NCI-H2196 (cell line): ENCODE results near the gene GRIA2.
A peak's percentile ranks its signal among the peaks of the same experiment; 100 is the strongest.
"Not testable (repeated sequence)": the region's sequence is repeated elsewhere in the genome, so short reads cannot be mapped to it uniquely, and the experiment has no call there.

Source experiments
- DNase-seq: peaks from one replicate; lab custom pipeline; 2025; ENCODE audit not compliant: unreplicated experiment; lab: John Stamatoyannopoulos, UW

The GRIA2 gene

DNA sequence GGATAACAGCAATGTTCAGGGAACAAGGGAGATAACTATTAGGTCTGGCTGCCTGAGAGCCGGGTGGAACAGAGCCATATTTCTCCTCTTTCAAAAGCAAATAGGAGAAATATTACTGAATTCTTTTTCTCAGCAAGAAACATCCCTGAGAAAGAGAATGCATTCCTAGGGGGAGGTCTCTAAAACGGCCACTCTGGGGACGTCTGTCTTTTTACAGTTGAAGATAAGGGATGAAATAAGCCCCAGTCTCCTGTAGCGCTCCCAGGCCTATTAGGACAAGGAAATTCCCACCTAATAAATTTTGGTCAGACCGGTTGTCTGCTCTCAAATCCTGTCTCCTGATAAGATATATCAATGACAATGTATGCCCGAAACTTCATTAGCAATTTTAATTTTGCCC is 37.6 kb downstream of the GRIA2 start:
- DNase-seq, result not testable (repeated sequence)

DNA sequence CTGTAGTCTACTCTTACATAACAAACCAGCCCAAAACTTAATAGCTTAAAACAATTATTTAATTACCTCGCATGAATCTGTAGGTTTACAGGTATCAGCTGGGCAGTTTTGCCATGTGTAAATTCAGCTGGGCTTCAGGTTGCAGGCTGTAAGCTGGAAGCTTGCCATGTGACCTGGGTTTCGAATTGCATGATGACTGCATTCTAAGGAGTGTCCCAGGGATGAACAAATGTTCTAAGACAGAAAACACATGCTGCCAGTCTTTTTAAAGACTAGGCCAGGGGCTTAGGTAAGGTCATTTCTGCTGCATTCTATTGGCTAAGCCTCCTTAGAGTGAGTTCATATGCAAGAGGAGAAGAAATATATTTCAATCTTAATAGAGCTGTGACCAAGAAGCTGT is 44.8 kb downstream of the GRIA2 start:
- peak; percentile 60 for DNase-seq

DNA sequence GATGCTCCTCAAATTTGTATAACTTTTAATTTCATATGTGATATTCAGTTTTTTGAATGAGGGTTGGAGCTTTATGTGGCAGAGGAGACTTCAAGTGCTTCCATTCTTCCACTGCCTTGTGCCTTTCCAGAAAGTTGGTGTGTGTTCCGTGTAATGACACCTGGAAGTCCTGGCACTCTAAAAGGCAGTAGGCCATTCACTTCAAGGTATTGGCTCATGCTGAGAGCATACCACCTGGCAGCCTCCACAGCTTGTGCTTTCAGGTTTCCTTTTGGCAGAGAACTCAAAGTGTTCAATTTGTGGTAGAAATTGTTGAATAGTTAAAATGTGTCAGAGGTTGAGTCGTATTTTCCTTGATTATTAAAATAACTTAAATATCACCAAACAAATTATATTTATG is 49.6 kb downstream of the GRIA2 start:
- DNase-seq, result peak; percentile 31

DNA sequence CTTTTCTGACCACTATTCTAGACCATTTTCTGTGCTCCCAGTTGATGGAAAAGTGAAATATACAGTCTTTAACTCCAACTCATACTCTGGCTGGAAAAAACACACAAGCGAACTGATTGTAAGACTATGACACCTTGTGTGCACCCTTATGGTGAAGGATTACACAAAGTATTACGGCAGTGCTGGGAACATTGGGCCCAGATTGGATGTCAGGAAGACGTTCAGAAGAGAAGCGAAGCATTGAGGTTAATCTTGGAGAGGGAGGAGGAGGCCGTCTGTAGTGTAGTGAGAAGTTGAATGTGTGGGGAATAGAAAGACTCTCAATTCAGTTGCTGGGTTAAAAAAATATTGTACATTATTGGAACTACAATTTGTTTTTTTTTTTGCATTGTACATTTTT is 50.0 kb downstream of the GRIA2 start:
- DNase-seq, result no peak

DNA sequence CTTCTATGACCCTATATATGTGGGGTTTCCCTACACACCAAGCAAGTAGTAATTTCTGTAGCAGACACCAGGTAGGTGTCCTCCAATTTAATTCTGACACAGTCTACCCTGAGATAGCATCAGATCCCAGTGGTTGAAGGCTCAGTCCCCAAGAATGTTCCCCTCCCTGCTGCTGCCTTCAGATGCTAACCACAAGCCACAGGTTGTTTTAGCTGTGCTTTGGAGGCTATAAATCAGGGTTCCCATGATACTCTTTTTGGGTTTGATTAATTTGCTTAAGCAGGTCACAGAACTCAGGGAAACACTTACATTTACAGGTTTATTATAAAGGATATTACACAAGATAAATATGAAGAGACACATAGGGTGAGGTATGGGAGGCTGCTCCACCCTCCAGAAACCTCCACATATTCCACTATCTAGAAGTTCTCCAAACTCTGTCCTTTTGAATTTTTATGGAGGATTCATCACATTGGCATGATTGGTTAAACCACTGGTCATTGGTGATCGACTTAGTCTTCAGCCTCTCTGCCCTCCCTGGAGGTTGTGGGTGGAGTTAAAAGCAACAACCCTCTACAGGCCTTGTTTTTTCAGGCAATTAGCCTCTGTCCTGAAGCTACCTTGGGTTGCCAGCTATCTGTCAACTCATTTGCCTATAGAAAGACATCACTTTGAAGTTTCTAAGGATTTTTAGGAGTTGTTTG is 50.8 kb downstream of the GRIA2 start:
- no peak for DNase-seq

DNA sequence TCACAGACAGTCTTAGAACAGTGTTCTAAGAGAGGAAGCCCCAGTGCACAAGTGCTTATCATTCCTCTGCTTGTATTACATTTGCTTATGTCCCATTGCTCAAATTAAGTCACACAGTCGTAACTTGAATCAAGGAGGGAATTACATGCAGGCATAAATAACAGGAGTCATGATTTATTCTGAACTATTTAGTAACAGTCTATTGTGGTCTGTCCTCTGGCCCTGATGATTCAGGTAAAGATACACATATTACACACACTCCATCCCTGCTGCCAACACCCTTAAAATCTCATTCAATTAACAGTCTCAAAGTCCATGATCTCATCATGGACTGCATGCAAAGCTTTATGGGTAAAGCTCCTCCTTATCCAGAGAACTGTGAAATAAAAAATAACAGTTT is 60.1 kb downstream of the GRIA2 start:
- no peak for DNase-seq

DNA sequence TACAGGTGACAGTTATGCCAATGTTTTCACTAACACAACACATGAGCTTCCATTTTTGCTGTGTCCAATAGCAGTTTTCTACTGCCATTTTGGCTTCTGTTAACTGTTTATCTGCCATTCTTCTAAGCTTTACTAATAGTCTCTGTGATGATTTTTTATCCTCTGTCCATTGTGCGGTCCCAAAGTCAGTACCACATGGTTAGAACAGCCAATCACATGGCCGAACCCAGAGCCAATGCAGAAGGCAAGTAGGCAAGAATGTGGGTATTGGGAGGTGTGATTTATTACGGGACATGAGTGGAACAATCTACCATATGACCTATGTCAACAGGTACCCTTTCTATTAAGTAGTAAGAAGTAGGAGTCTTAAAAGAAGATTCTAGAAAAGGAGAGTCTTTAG is 61.5 kb downstream of the GRIA2 start:
- DNase-seq, result no peak

DNA sequence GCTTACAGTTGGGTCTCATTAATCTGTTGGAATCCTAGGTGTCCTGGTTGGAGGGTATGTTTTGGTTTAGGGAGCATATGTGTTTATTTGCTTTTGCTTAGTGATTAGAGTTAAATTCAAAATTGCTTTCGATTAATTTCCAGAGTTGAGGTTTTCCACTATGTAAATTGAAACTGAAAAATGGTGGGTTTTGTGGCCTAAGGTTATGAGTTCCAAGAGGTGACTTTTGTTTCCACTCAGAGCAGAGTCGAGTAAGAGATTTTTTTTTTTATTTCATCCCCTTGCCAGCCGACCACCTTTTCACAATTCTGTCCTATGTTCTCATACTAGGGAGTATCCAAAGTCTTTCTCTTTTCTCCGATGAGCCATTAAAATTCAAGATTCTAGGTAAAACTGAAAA is 66.9 kb downstream of the GRIA2 start:
- DNase-seq, result no peak

DNA sequence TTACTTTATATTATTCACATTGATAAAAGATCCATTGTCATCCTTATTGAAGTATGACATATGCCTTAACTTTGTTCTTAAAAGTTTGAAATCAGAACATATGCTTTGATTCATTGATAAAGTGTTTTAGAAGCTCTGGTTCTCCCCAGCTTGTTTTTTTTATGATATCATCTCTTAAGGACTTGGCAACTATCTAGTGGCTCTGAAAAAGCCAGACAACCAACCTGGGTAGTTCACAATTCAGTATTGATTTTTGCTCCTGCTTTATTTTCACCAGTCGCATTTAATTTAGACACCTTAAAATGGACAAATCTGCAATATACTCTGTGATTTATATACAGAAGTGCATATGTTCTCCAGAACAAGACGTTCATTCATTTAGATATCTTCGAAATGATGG is 70.1 kb downstream of the GRIA2 start:
- DNase-seq, result no peak

DNA sequence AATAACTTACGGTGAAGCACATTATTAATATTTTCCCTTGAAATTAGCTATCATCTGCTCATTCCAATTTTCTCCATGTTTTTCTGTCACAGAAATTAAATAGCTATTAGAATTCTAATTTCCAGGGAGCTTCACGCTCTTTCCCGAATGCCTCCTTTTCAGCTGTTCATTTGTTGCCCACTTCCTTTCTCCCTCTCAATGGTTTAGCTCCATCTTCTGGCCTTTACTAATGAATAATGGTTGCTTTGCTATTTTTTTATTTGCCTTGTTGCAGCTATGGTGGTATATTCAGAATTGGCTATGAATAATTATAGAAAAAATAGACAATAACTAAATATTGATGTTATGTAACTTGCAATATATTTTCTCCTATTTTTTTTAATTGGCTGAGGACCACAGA is 70.5 kb downstream of the GRIA2 start:
- no peak for DNase-seq

DNA sequence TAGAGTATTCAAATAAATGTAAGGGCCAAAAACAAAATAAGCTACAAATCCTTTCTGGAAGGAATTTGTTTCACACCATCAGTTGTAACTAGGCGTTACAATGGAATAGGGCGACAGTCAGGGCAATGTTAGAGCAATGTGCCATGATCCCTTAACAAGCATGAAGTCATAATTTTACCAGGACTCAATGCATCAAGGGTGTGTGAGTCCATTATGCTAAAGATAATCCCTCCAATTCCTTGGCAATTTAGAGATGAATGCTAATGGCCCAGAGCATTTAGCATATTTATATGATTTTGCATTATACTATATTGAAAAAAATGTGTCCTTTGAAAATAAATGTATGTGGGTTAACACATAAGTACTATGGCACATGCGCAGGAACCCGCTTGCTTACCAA is 73.1 kb downstream of the GRIA2 start:
- DNase-seq, result no peak

DNA sequence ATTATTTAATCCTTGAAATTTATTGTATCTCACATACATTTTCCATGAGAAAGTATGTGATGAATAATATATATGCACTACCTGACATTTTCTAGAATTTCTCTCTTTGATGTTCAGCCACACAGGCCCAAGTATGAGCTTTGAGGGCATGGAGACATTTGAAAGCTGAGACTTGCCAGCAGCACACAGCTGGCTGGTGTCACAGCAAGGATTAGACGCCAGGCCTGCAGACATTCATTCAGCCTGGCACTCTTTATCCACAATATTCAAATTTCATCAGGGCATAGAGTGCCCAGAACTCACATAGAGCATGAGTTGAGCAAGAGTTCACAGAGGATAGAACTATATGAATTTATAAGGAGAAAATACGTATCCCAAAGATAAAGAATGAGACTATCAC is 74.0 kb downstream of the GRIA2 start:
- DNase-seq, result no peak

DNA sequence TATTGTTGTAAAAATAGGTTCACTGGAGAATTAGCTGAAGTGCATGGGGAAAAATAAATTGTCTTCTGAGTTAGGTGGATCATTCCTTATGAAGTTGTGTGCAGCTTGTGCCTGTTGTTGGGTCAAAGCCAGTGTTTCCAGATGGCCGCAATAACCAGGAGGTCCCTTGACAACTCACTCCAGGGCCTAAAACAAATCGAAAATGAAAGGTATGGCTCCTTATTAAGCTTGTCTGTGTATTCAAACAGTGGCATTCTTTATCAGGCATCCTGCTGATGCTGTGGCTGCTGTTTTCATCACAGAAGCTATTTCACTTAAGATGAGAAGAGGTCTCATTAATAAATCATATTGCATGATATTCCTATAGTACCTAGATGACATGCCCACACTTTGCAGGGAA is 80.2 kb downstream of the GRIA2 start:
- no peak for DNase-seq

DNA sequence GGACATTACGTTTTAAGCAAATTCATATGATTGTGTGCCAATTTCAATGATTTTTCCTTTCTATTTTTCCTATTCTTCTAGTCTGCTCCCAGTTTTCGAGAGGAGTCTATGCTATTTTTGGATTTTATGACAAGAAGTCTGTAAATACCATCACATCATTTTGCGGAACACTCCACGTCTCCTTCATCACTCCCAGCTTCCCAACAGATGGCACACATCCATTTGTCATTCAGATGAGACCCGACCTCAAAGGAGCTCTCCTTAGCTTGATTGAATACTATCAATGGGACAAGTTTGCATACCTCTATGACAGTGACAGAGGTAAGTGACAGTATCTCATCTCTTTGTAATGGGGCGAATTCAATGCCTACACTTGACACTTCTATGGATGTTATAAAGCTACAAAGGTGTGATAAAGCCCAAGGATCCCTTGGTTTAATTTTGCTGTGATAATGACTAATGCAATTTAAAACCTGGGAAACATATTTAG is 83.0 kb downstream of the GRIA2 start:
- no peak for DNase-seq

DNA sequence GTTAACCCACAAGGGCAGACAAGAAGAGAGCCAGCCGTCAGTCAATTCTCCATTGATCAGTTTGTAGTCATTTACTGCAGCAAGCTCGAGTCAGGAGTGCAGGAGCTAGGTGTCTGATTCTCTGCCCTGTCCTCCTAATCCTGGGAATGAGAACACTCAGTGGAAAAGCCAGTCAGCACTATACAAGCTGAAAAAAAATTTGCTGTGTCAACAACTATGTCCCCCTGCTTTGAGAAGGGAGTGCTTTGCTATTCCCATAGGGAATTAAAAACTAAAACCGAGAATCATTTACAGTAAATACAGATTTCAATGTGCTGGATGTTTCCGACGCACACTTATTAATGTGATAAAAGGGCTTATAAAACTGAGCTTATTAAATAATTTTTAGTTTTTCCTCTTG is 84.2 kb downstream of the GRIA2 start:
- DNase-seq, result no peak

DNA sequence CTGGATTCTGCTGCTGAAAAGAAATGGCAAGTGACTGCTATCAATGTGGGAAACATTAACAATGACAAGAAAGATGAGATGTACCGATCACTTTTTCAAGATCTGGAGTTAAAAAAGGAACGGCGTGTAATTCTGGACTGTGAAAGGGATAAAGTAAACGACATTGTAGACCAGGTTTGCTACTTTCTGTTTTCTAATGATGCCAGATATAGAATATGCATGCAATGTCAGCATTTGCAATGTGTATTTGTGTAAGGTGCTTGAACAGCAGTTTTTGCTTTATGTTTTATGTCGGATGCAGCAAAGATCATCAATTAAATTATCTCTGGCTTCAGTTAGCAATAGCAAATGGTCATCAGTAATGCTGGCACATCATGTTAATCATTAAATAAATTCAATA is 92.2 kb downstream of the GRIA2 start:
- DNase-seq, result no peak

DNA sequence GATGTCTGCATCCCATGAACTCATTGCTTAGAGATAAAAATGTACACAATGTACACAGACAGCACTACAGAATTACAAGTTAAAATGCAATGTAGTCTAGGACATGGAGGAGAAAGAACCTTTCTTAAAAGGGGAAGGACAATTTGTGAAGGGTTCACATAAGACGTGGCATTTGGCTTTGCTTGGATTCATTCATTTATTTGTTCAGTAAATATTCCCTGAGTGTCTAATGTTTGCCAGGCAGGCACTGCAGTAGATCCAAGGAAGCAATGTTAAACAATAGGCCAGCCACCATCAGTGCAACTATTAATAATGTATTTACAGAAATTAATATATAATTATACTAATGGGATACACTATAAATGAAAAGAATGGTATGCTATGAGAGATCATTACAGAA is 94.4 kb downstream of the GRIA2 start:
- DNase-seq, result no peak

DNA sequence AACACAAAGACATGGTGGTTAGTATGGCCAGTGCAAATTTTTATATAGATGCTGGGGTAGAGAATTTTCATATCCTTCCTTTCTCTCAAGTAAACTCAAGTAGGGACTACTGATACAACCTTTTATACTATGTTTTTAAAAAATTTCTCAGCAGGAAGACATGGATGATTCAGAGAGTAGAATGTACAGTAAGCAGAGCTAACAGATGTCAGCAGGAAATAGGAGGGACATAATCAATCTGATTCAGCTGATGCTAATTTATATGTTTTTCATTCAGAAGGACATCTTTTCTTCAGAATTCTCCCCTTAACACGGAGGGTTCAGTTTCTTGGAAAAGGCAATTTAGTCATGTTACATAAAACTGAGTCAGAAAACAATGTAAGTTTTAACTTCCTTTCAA is 95.4 kb downstream of the GRIA2 start:
- no peak for DNase-seq

DNA sequence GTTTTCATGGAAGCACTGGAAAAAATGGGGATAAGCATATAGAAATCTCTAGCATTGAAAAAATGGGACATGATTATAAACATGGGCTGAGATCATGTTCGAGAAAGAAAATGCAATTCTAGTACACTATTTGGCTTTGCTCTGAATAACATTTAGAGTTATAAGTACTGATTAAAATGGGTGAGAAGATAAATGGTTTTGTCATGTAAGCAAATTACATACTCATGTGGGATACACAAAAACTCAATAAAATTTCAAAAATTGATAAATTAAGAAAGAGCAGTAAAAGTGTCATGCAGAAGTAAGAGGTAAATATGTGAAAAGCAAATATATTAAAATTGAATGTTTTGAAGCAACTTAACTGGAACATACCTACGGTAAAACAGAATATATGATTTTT is 99.6 kb downstream of the GRIA2 start:
- no peak for DNase-seq

DNA sequence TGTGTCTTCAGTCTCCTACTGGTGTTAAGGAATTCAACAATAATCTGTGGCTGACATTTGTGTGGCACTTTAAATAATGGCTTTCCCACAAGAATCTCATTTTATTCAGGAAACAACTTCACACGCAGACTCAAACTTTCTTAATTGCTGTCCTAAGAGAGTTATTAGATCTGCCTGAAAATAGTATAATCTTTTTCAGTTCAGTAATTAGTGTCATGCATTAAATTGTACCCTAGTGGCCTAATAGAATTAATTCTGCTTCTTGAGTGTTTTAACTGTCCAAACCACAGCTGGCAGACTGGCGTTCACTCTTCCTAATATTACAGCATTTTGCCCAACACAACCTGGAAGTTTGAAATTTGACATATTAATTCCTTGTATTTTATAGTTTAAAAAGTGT is 107.1 kb downstream of the GRIA2 start:
- DNase-seq, result no peak

DNA sequence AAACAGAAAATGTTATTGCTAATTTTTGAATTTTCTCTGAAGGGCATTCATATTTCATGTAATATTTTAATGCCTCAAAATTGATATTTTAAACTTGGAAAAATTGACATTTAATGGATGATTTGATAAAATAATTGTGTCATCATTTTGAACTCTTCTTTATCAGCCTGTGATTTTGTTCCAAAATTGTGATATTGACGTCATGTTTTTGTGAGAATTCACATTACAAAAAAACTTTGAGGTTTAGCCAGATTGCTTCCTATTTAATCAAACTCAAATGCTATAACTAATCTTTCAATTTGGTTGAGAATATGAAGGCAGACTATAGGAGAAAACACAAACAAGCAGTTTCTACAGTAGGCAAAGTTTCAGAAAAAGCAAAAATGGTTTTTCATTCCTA is 137.4 kb downstream of the GRIA2 start:
- no peak for DNase-seq

DNA sequence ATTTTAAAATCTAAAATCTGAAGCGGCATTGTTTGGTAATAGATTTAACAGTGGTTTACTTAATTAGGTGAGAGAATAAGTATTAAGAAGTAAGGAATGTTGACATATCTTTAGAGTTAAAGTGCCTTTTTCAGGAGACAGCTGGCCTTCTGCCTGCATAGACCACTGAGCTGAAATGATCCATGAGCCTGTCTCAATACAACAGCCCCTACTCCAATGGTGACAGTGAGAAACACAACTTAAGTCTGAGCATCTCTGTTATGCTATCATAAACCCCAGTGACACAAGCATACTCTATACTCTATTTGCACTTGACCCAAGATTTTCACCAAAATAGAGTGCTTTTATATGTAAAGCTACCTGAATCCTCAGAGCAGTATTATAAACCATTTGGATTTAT is 137.9 kb downstream of the GRIA2 start:
- no peak for DNase-seq

DNA sequence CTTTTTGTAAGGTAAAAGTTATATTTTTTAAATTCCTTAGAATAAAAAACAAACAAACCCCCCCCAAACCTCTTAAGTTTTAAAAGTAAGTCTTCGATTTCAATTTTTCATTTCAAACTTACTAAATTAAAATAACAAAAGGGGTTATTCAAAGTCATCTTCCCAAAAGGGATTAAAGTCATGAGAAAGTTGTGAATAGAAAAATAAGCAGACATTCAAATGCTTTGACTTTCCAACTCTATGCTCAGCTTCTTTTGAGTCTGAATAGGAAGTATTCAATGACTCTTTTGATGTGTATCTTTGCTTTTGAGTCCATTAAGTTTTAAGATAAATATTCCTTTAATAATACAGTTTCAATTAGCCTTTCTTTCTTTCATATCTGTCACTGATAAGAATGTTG is 138.3 kb downstream of the GRIA2 start:
- no peak for DNase-seq
